Kidney tubule cell (primary cell): ENCODE measurements around the gene CHST2.

Source experiments
- DNase-seq: peaks from one replicate; pipeline ENCODE4 v3.0.0-alpha.2; 2018; ENCODE audit warnings: low spot score

The CHST2 gene

DNA sequence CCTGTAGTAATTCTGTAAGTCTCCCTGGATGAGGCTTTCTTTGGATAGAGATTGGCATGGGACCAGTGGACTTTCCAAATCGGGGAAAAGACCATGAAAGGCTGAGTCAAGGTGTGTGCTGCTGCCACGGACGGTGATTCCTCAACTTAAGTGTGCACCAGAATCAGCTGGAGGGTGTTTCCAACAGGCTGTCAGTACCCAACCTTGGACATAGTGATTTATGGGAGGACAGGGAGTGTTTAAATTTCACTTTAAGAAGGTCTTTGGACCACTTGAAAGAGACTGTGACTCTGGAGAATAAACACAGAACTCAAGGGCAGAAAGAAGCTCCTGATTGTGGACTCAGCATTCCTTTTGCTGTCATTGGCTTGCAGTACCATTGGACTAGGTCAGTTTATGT, 20.4 kb upstream of the CHST2 start:
- no peak for DNase-seq

DNA sequence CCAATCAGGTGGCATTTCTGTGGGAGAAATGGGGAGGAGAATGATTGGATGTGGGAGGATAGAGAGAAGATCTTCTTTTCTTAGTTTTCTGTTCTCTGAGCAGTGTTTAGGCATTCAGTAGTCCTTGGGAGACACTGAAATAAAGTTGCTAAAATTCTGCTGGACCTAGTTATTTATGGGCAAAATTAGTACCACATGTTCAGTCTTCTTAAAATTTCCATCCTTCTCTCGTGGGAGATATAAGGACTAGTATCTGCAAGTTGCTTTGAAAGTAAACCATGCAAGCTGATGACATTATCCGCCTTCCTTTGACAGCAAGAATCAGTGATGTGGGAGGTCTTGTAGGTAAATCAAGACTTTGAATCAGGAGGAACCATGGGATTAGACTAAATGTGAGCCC, 19.9 kb upstream of the CHST2 start:
- no peak for DNase-seq

DNA sequence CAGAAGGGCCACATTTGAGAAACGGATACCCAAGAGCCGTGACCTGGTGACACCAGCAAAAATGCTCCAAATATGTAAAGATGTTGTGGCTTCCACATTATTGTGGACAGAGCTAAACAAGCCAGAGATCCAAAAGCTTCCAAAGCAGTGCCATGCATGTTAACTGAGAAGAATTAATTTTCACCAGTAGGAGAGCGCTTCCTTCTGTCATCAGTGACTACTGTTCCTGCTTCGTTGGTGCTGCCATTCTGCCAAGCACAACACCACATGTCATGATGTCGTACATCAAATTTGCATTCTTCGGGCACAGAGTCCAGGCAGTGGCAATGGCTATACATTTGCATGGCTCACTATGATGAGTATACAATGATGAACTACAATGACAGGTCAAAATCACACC, 19.1 kb upstream of the CHST2 start:
- DNase-seq, result no peak

DNA sequence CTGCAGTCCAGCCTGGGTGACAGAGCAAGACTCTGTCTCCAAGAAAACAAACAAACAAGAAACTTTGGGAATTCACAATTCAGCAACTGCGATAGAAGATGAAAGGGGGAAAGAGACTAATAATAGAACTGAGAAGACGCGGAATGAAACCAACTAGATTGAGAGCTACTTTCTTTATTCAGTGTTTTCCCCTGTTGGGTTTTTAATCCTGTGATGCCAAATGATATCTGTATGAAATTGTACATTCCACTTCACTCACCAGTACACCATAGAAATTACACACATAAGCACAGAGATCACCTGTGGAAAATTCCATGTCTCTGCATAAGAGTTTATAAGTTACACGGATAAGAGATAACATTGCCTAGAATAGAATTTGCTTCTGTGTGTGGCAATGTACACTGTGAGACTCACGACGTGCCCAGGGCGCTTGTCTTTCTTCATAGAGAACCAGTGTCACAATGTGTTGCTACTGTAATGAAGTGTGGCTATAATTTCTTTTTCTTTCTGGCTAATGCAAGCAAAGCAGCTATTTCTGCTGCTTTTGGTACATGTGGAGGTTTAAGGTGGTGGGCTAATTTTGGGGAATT, 17.7 kb upstream of the CHST2 start:
- DNase-seq, result no peak

DNA sequence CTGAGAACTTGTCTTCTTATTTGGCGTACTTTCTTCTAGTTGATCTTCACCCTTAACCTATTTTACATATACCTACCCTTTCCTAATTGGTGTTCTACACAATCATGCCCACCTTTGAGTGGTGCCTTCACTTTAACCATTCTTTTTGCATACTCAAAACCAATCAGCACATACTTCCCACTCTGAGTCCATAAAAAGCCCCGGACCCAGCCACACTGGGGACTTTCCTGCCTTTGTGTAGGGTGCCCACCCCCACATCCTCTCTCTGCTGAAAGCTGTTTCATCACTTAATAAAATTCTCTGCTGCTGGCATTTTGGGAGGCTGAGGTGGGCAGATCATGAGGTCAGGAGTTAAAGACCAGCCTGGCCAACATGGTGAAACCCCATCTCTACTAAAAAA, 15.9 kb upstream of the CHST2 start:
- no peak for DNase-seq

DNA sequence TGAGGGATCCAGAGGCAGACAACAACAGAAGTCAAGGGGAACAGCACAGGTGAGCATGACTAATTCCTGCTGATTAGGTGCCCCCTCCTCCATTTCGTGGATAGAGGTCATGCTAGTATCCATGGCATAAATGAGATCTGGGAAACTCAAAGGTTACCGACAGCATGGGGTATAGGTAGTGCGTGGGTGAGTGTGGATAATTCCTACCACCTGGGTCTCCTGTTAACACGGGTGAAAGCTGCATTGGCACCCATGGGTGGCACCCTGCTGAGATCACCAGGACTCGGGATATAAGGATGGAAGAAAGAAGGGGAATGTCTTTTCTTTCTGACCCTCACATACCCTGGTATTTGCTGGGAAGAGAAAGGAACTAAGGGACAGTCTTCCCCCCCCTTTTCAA, 14.4 kb upstream of the CHST2 start:
- no peak for DNase-seq

DNA sequence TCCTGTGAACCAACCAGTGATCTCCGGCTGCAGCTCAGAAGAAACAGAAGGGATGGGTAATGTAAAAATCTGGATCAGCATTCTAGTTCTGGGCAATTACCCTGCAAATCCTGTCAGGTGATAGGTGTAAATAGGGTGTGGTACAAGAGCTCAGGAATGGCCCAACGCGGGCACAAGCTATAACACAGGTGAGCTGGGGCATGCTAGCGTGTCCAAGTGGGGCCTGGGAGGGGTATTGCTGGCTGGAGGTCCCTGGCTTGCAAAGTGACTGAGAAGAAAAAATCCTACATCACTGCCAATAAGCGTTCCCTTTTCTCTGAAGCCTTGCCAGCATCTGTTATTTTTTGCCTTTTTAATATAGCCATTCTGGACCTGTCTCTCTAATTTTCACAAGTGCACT, 9.7 kb upstream of the CHST2 start:
- DNase-seq, result no peak

DNA sequence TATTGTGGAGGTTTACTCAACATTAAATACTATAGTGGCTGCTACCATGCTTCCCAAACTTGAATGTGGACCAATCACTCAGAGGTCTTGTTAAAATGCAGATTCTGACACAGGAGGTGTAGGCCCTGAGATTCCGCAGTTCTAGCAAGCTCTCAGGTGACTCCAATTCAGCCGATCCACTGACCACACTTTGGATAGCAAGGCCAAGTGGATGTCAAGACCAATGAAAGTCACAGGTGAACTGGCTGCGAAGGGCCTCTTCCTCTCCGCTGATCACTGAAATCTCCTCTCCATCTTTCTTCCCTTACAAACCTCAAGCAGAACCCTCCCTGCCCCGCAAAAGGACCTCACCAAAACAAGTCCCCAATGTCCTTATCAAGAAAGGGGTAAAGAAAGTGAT, 9.2 kb upstream of the CHST2 start:
- no peak for DNase-seq

DNA sequence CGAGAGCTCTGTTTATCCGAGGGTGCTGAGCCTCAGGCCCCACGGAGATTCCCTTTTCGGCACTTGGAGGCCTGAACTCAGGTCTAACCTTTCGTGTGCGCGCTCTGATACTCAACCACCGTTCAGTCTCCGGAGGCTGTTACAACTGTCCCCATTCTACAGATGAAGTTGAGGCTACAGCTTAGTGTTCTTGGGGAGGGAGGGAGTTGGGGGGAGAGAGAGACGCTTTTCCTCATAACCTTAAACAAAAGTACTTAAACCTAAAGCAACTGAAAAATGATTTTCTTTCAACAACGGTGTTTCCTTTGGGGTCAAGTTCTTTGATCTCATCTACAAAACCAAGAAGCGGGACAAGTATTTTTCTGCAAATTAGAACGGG, 952 bp upstream of the CHST2 start:
- no peak for DNase-seq

DNA sequence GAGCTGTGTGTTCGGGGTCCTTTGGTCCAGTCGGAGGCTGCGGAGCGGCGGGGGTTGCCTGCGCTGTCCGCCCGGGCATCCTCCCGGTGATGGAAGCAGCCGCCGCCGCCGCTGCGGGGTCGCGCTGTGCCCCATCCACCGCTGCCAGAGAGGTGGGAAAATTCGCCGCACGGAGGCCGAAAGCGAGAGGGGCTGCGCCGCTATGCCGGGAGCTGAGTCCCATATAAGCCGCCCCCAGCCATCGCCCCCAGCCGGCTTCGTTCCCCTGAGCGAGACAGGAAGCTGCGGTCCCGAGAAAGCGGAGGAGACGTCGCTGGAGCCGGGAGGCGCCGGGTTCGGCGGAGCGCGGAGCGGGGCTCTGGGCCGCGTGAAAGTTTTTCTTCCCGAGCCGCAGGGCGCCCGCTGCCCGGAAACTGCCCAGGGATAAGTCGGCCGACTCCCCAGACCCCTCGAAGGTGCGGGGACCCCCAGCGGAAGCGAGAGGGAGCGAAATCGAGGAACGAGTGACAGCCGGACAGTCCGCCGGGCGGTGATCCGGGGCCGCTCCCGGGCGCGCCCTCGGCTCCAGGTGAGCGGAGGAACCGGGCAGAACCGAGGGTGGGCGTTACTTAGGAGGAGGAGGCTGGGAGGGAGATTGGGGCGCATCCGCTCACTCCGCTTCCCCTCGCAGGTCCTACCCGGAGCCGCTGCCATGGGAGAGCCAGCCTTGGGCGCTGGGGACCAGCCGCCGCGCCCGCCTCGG, 574 bp downstream of the CHST2 start:
- peak; percentile 25 for DNase-seq

DNA sequence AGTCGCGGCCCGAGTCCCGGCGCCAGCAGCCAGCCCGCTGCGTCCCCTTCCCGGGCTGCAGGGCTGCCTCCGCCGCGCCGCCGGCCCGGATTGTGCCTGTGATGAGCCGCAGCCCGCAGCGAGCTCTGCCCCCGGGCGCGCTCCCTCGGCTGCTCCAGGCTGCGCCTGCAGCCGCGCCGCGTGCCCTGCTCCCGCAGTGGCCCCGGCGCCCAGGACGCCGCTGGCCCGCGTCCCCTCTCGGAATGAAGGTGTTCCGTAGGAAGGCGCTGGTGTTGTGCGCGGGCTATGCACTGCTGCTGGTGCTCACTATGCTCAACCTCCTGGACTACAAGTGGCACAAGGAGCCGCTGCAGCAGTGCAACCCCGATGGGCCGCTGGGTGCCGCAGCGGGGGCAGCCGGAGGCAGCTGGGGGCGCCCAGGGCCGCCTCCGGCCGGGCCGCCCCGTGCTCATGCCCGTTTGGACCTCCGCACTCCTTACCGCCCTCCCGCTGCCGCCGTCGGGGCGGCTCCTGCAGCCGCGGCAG, 1.2 kb downstream of the CHST2 start:
- DNase-seq, result peak; percentile 54

DNA sequence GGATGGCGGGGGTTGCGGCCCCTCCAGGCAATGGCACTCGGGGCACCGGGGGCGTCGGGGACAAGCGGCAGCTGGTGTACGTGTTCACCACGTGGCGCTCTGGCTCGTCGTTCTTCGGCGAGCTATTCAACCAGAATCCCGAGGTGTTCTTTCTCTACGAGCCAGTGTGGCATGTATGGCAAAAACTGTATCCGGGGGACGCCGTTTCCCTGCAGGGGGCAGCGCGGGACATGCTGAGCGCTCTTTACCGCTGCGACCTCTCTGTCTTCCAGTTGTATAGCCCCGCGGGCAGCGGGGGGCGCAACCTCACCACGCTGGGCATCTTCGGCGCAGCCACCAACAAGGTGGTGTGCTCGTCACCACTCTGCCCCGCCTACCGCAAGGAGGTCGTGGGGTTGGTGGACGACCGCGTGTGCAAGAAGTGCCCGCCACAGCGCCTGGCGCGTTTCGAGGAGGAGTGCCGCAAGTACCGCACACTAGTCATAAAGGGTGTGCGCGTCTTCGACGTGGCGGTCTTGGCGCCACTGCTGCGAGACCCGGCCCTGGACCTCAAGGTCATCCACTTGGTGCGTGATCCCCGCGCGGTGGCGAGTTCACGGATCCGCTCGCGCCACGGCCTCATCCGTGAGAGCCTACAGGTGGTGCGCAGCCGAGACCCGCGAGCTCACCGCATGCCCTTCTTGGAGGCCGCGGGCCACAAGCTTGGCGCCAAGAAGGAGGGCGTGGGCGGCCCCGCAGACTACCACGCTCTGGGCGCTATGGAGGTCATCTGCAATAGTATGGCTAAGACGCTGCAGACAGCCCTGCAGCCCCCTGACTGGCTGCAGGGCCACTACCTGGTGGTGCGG, 1.9 kb downstream of the CHST2 start:
- DNase-seq, result peak; percentile 58

DNA sequence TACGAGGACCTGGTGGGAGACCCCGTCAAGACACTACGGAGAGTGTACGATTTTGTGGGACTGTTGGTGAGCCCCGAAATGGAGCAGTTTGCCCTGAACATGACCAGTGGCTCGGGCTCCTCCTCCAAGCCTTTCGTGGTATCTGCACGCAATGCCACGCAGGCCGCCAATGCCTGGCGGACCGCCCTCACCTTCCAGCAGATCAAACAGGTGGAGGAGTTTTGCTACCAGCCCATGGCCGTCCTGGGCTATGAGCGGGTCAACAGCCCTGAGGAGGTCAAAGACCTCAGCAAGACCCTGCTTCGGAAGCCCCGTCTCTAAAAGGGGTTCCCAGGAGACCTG, 2.5 kb downstream of the CHST2 start:
- DNase-seq, result no peak

DNA sequence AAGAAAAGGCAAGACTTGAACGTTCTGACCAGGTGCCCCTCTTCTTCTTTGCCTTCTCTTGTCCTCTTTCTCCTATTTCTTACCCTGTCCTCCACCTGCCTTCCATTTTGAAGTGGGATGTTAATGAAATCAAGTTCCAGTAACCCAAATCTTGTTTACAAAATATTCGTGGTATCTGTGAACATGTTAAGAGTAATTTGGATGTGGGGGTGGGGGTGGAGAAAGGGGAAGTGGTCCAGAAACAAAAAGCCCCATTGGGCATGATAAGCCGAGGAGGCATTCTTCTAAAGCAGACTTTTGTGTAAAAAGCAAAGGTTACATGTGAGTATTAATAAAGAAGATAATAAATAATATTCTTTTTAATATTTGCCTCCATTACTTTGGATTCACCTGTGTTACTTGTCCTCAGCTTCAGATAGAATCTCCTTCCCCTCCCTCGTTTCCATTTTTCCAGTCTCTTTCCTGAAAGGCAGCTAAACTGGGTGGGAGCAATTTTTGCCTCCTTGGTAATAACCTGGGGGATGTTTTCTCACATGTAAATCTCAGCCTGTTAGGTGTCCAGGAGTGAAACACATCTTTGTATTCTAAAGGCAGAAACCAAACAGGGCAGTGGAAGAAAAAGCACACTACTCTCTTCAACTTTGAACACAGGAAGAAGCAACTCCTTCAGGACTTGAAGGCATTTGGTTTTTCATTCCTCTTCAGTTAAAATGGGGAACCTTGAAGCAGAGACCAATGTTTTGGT, 3.2 kb downstream of the CHST2 start:
- DNase-seq, result no peak

DNA sequence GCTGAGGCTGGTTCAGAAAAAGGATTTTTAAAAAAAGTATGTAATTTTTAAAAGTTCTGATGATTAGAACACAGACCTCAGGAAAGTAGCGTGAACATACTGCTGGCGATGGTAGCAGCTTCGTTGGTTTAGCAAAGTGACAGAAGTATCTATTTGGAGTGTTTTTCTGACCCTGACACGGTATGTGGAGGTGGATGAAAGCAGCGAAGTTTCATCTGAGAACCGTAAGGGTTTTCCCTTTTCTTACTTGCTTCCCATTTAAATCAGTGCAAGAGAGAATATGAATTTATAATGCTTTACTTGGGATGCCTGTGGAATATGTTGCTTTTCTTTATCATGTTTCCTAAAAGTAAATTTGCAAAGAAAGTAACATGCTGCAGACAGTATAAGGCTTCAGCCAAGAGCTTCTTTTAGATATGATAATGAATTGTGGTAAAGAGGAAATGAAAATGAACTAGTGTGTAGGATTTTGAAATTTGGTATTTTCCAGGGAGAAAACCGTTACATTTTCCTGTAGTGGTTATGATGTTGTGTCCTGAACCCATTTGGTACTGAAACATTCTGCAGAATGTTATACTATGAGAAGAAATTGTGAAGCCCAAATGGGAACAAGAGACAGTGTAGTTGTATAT, 3.9 kb downstream of the CHST2 start:
- DNase-seq, result no peak

DNA sequence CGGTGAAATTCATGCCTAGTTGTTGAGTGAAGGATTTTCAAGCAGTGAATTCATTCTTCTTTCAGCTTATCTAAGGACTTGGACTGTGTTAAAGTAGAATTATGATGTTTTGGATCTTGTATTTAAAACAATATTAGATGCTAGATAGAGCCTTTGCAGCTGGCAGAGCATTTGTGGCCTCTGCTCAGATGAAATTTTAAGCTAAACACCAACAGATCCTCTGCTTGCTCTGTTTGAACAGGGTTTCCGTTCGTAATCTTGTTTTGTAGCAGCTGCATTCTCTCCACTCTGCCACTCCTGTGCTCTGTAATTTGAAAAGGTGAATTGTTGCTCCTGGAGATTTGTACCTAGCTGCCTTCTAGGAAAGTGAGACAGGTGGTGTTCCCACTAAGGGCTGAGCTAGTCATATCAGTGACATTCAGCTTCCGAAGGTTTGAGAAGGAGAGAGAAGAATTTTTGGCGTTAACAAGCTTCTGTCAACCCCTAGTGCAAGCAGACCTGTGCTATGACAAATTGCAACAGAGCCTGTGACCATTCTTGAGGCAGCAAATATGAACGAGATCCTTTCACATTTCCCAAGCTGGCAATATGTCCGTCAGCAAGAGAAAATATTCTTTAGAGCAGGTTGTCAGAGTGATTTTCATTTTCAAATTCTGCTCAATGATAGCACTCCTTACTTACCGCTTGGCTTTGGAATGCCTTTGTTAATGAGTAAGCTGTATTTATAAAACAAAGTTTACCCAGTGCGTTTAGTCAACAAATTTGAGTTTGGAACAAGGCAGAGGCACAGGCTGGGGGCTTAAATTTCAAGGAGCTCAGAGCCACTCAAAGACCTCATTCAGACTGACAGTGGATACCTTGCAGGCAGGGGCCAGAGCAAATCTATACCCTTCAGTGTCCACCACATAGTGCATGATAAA, 5.3 kb downstream of the CHST2 start:
- no peak for DNase-seq

DNA sequence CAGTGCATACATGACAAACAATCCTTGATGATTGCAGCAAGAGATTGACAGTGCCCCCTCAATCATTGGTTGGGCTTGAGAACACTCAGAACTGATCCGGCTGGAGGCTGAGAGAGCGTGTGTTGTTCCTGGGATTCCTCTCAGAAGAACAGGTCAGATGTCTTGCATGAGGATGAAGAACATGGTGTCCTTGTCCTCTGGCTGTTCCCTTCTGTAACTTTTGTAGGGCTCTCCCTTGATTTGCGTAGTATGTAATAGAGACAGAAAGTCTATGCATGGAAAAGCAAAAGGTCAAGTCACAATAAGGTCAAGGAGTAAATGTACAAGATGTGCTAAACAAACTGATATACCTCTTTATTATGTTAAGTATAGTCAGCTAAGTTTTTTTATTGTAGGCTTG, 8.2 kb downstream of the CHST2 start:
- DNase-seq, result no peak

DNA sequence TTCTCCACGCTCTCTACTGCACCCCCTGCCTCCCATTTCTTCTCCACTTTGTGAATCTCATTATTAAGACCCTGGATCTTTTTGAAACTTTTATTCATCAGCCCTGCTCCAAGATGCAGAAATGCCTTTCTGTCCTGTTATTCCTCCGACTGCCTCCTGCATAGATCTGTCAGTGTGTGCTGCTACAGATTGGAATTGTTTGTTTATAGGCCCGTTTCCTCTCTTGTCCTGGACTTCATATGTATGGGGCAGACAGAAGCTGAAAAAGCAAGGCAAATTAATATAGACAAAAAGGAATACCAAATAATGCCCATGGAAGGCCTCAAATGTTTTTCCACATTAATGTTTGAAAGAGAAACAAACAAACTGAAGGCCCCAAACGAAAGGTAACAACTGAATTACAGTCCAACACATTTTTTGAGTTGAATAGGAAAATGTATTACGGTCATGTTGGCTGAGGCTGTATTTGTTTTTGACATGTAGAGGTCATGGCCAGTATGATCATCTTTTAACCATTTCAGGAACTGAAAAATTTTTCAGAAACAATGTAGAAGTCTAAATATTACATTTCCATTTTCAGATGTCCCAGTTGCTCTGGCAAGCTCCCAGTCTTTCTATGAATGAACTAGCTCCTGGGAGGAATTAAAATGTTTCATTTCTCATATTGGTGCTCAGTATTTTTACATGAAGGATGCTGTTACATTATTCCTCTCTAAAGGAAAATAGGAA, 8.8 kb downstream of the CHST2 start:
- DNase-seq, result no peak

DNA sequence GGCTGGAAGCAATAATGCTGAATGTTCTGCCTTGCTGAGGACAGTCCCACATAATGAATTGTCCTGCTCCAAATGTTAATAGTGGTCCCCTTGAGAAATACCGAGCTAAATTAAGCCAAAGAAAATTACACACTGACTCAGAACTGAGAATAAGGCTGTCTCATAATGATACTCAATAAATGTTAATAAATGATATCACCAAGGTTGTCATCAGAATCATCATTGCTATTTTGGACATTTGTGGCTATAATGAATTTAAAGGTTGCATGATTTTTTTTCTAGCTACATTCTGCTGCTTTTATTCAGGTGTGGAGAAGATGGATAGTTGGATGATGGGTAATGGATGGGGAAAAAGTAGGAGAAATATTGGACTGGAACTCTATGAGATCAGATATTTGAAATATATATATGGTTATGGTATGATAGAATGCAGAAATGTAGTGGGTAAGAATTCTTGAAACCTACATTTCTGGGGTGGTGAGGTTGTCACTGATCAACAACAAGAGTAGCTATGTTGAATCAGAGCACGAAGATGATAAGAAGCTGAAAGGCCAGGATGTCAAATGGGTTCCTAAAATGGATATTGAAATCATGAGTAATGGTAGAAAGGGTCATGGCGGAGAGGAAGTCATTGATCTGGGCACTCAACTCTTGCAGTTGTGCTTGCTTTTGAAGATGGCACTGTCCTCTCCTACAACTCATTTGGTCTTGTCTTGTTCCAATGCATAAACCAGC, 12.8 kb downstream of the CHST2 start:
- DNase-seq, result no peak
